HCT116 (cell line): Measurements from ENCODE around the gene KLRD1. TPM values are rescaled to one million over a fixed set of nuclear protein-coding genes. Genes with fewer than 3 reads are reported as not detected.
"Not testable (repeated sequence)": the region's sequence is repeated elsewhere in the genome, so short reads cannot be mapped to it uniquely, and the experiment has no call there.

Source experiments
- ATAC-seq: fragments of 200-7000 bp; cut with Tn5 transposase; 2 replicates; pipeline ENCODE4 v1.9.1; 2020; ENCODE audit warnings: mild to moderate bottlenecking, moderate library complexity
- BruUV-seq: library from RNA; stranded (reverse); fragments of 400-500 nt; replicated peaks from 2 replicates; lab custom pipeline; 2021; lab: Mats Ljungman, UMichigan
- CTCF ChIA-PET: fragments of 300-600 bp; sonication (Branson Sonifier 250); formaldehyde crosslinking; loops from one replicate; lab custom pipeline; 2021; ENCODE audit warnings: antibody characterized with exemption; lab: Charles Lee
- POLR2A ChIA-PET: fragments of 300-600, 350-600 bp; sonication (Branson Sonifier 250); formaldehyde crosslinking; loops from one replicate; lab custom pipeline; 2021; ENCODE audit warnings: antibody characterized with exemption; lab: Charles Lee
- RAD21 ChIA-PET, 2 experiments: fragments of 300-600 bp; sonication (Branson Sonifier 250); formaldehyde crosslinking; loops; one replicate each; lab custom pipeline; 2023; ENCODE audit warnings: low total read pairs in 2 of 2; ENCODE audit not compliant: uncharacterized antibody in 2 of 2, unreplicated experiment in 2 of 2, low non-redundant PET in 1 of 2; lab: Charles Lee
- DNase-seq: peaks from one replicate; pipeline ENCODE4 v3.0.0-alpha.2; 2010; ENCODE audit warnings: low read depth, low spot score
- H2AFZ ChIP-seq: fragments of 200-600 bp; shearing (Covaris generic), sonication (generic); 2 replicates; pipeline ENCODE4 v1.6.1; 2017; ENCODE audit warnings: low read depth, mixed run types, mixed read lengths, antibody characterized with exemption, low read length; ENCODE audit not compliant: poor library complexity, severe bottlenecking
- H3K27ac ChIP-seq: 2 replicates; pipeline ENCODE4 v1.5.1; 2012; ENCODE audit warnings: low read depth, low read length
- H3K27me3 ChIP-seq: fragments of 200-600 bp; sonication (generic); 2 replicates; pipeline ENCODE4 v1.6.1; 2016; ENCODE audit warnings: mixed run types, low read length, mixed read lengths; ENCODE audit not compliant: insufficient read depth
- H3K36me3 ChIP-seq, 2 experiments: fragments of 200-500 bp in 1 of 2; fragments of 200-600 bp in 1 of 2; sonication (Bioruptor generic) in 1 of 2; sonication (generic) in 1 of 2; 2 replicates each; pipeline versions ENCODE4 v1.5.1 to v1.6.1; 2014 to 2016; ENCODE audit warnings: low read length in 2 of 2, inconsistent platforms in 1 of 2, mixed read lengths in 1 of 2, mixed run types in 1 of 2; ENCODE audit not compliant: insufficient read depth in 2 of 2, control insufficient read depth in 1 of 2
- H3K4me1 ChIP-seq, 2 experiments: fragments of 200-600 bp in 1 of 2; sonication (generic) in 1 of 2; 2 replicates each; pipeline versions ENCODE4 v1.5.1 to v1.6.1; 2012 to 2017; ENCODE audit warnings: low read length in 2 of 2, inconsistent platforms in 1 of 2, mild to moderate bottlenecking in 1 of 2, mixed read lengths in 1 of 2, mixed run types in 1 of 2, moderate library complexity in 1 of 2; ENCODE audit not compliant: insufficient read depth in 2 of 2, control insufficient read depth in 1 of 2
- H3K4me2 ChIP-seq: fragments of 200-600 bp; sonication (generic); 2 replicates; pipeline ENCODE4 v1.6.1; 2017; ENCODE audit warnings: mixed run types, low read length, mixed read lengths
- H3K4me3 ChIP-seq, 2 experiments: fragments of 200-600 bp in 1 of 2; sonication (generic) in 1 of 2; replicated peaks in 1 of 2; 2 replicates each; pipeline ENCODE4 v1.5.1; 2011 to 2016; ENCODE audit warnings: low read length in 2 of 2, control low read depth in 1 of 2, low read depth in 1 of 2, mild to moderate bottlenecking in 1 of 2, mixed read lengths in 1 of 2, mixed run types in 1 of 2
- H3K79me2 ChIP-seq: fragments of 200-600 bp; sonication (generic); 2 replicates; pipeline ENCODE4 v1.6.1; 2017; ENCODE audit warnings: mild to moderate bottlenecking, mixed run types, low read length, moderate library complexity, mixed read lengths; ENCODE audit not compliant: insufficient read depth
- H3K9ac ChIP-seq: fragments of 200-600 bp; sonication (generic); 2 replicates; pipeline ENCODE4 v1.6.1; 2016; ENCODE audit warnings: low read length, mixed read lengths
- H3K9me2 ChIP-seq: fragments of 200-600 bp; sonication (generic), shearing (Covaris generic); 2 replicates; pipeline ENCODE4 v1.6.1; 2017; ENCODE audit warnings: mixed run types, mild to moderate bottlenecking, moderate library complexity; ENCODE audit not compliant: insufficient read depth
- H3K9me3 ChIP-seq, 2 experiments: fragments of 200-500 bp in 1 of 2; fragments of 200-600 bp in 1 of 2; sonication (Bioruptor generic) in 1 of 2; sonication (generic) in 1 of 2; 2 replicates each; pipeline ENCODE4 v1.6.1; 2014 to 2017; ENCODE audit warnings: low read length in 2 of 2, mixed read lengths in 2 of 2, inconsistent platforms in 1 of 2, low read depth in 1 of 2, mild to moderate bottlenecking in 1 of 2, mixed run types in 1 of 2, moderate library complexity in 1 of 2; ENCODE audit not compliant: control insufficient read depth in 1 of 2, insufficient read depth in 1 of 2
- H4K20me1 ChIP-seq: fragments of 200-600 bp; sonication (generic), shearing (Covaris generic); 2 replicates; pipeline ENCODE4 v1.6.1; 2017; ENCODE audit warnings: mixed run types, mild to moderate bottlenecking, moderate library complexity; ENCODE audit not compliant: insufficient read depth
- ATF3 ChIP-seq: IDR thresholded peaks from 2 replicates; pipeline ENCODE4 v1.6.1; 2012
- CTCF ChIP-seq, 3 experiments: fragments of 200-600 bp in 1 of 3; sonication (generic) in 1 of 3; IDR thresholded peaks in 2 of 3; conservative IDR thresholded peaks in 1 of 3; 2 replicates each; pipeline ENCODE4 v1.5.1; 2012 to 2017; ENCODE audit warnings: low read depth in 2 of 3, low read length in 2 of 3, antibody characterized with exemption in 1 of 3, borderline replicate concordance in 1 of 3, control low read depth in 1 of 3, mild to moderate bottlenecking in 1 of 3, mixed read lengths in 1 of 3, mixed run types in 1 of 3, moderate library complexity in 1 of 3; ENCODE audit not compliant: insufficient read depth in 1 of 3
- EZH2 ChIP-seq: fragments of 200-600 bp; sonication (generic); IDR thresholded peaks from 2 replicates; pipeline ENCODE4 v1.6.1; 2017; ENCODE audit warnings: antibody characterized with exemption, mixed run types
- JUND ChIP-seq: IDR thresholded peaks from 2 replicates; pipeline ENCODE4 v1.6.1; 2012
- MAX ChIP-seq: IDR thresholded peaks from 2 replicates; pipeline ENCODE4 v1.6.1; 2012
- POLR2A ChIP-seq: IDR thresholded peaks from 2 replicates; pipeline ENCODE4 v1.7.0; 2011; ENCODE audit warnings: borderline replicate concordance; ENCODE audit not compliant: insufficient read depth, insufficient read length; ENCODE audit errors: extremely low read depth
- RAD21 ChIP-seq: IDR thresholded peaks from 2 replicates; pipeline ENCODE4 v1.6.1; 2012; ENCODE audit warnings: low read depth, mild to moderate bottlenecking
- REST ChIP-seq: IDR thresholded peaks from 2 replicates; pipeline ENCODE4 v1.6.1; 2012; ENCODE audit warnings: low read depth
- ZFX ChIP-seq: fragments of 450-650 bp; IDR thresholded peaks from 2 replicates; pipeline ENCODE4 v1.6.1; 2017
- intact Hi-C: fragments of 100-400 bp; cut with micrococcal nuclease; formaldehyde crosslinking; loops from 2 replicates; pipeline ENCODE4 v1.10.0; 2022
- total RNA-seq: library from RNA; stranded (reverse); gene quantifications from one replicate; pipeline ENCODE4 v1.2.1, GENCODE V29; 2021; ENCODE audit not compliant: unreplicated experiment

The KLRD1 gene
- total RNA-seq, 1 experiment from 2014 or later = 0.27 TPM

- ChIA-PET RAD21 (interaction anchor here (0.7 kb wide), 2 partner anchors 16 to 184 kb away, joined by 3 to 5 read pairs; no protein-coding TSS in a partner anchor), POLR2A (interaction anchor here (1.2 kb wide), 1 partner anchor 10 kb away, joined by 4 read pairs; no protein-coding TSS in a partner anchor), CTCF (no interaction called here)
- Histone ChIP-seq H3K9me2 (no peaks in the 10 kb centered on the region), H3K27me3 (no peaks in the 10 kb centered on the region), H3K9ac (no peak overlapping the region), H2AFZ (no peak overlapping the region), H3K4me1 (peaks cover 14 to 28% of the 10 kb centered on the region in 2 experiments; a peak in 3 of 4 replicates), H3K4me2 (no peak overlapping the region), H4K20me1 (no peaks in the 10 kb centered on the region), H3K79me2 (no peaks in the 10 kb centered on the region), H3K36me3 (no peaks in the 10 kb centered on the region), H3K9me3 (no peaks in the 10 kb centered on the region), H3K4me3 (no peak overlapping the region), H3K27ac (no peak overlapping the region)
- DNase-seq (no peak), ATAC-seq (no peak)
- intact Hi-C loops = no loop called here
- no peak for TF ChIP-seq EZH2
- TF ChIP-seq JUND = no peak
- TF ChIP-seq REST = no peak
- TF ChIP-seq ATF3 = no peak
- TF ChIP-seq ZFX = no peak
- no peak for TF ChIP-seq CTCF (IDR thresholded peaks at IDR 0.05 in 2 of 3, conservative IDR thresholded peaks at IDR 0.05 in 1 of 3; ENCODE audit: borderline replicate concordance in 1 of 3, insufficient read depth in 1 of 3, low read depth in 2 of 3, low read length in 2 of 3)
- TF ChIP-seq RAD21 = no peak
- TF ChIP-seq MAX = no peak
- TF ChIP-seq POLR2A = no peak
- no TSS peak for BruUV-seq
These were observed 67.0 kb downstream of the KLRD1 start for GRCh38 chr12:10374624-10375018.

- DNase-seq, H4K20me1 ChIP-seq, H3K27me3 ChIP-seq, H3K4me1 ChIP-seq, CTCF ChIA-PET, H3K79me2 ChIP-seq, H3K9me3 ChIP-seq, BruUV-seq, RAD21 ChIA-PET, H3K9ac ChIP-seq, H3K4me3 ChIP-seq, intact Hi-C loops, POLR2A ChIA-PET, H2AFZ ChIP-seq, H3K9me2 ChIP-seq, H3K36me3 ChIP-seq, H3K27ac ChIP-seq: not testable (repeated sequence)
- ATAC-seq = peak; percentile 34; the same call in 1 of the 2 replicates
- peak overlapping the region; percentile 30; the same call in 1 of the 2 replicates for H3K4me2 ChIP-seq
These were observed 71.1 kb downstream of the KLRD1 start for GRCh38 chr12:10378737-10379136.
